OCI-LY7 (cell line): ENCODE measurements around the gene RFESD. TPM values are rescaled to one million over a fixed set of nuclear protein-coding genes. Genes with fewer than 3 reads are reported as not detected.

Experiments used
- BruUV-seq: library from RNA; stranded (reverse); fragments of 400-500 nt; replicated peaks from 2 replicates; lab custom pipeline; 2021; lab: Mats Ljungman, UMichigan
- CTCF ChIA-PET: fragments of 300-600 bp; sonication (Branson Sonifier 250); formaldehyde crosslinking; loops from one replicate; lab custom pipeline; 2022; ENCODE audit warnings: antibody characterized with exemption; ENCODE audit not compliant: unreplicated experiment; lab: Charles Lee
- POLR2A ChIA-PET: fragments of 300-600 bp; sonication (Branson Sonifier 250); formaldehyde crosslinking; loops from one replicate; lab custom pipeline; 2022; ENCODE audit warnings: antibody characterized with exemption; lab: Charles Lee
- DNase-seq: peaks from one replicate; pipeline ENCODE4 v3.0.0-alpha.2; 2015; ENCODE audit warnings: low spot score
- H2AFZ ChIP-seq: fragments of 200-600 bp; sonication (generic), shearing (Covaris generic); 2 replicates; pipeline ENCODE4 v1.6.1; 2014; ENCODE audit warnings: mild to moderate bottlenecking, antibody characterized with exemption, low read length, moderate library complexity
- H3K27ac ChIP-seq: fragments of 200-600 bp; sonication (generic); 2 replicates; pipeline ENCODE4 v1.5.1; 2014; ENCODE audit warnings: mixed run types, low read depth, mild to moderate bottlenecking, moderate library complexity, low read length, inconsistent platforms; ENCODE audit not compliant: poor library complexity, severe bottlenecking
- H3K36me3 ChIP-seq: fragments of 200-600 bp; sonication (generic); 2 replicates; pipeline ENCODE4 v1.6.1; 2014; ENCODE audit warnings: mild to moderate bottlenecking, antibody characterized with exemption, low read length, moderate library complexity, mixed read lengths; ENCODE audit not compliant: insufficient read depth
- H3K4me1 ChIP-seq: fragments of 200-600 bp; sonication (generic); 2 replicates; pipeline ENCODE4 v1.5.1; 2014; ENCODE audit warnings: mild to moderate bottlenecking, low read length; ENCODE audit not compliant: insufficient read depth, poor library complexity, severe bottlenecking
- H3K4me2 ChIP-seq: fragments of 200-600 bp; sonication (generic); 2 replicates; pipeline ENCODE4 v1.6.1; 2014; ENCODE audit warnings: mild to moderate bottlenecking, low read length
- H3K4me3 ChIP-seq: fragments of 200-600 bp; sonication (generic); 2 replicates; pipeline ENCODE4 v1.5.1; 2014; ENCODE audit warnings: mild to moderate bottlenecking, low read depth, low read length; ENCODE audit not compliant: poor library complexity, severe bottlenecking
- H3K79me2 ChIP-seq: fragments of 200-600 bp; sonication (generic); 2 replicates; pipeline ENCODE4 v1.6.1; 2016; ENCODE audit warnings: low read depth, mild to moderate bottlenecking, low read length, moderate library complexity, mixed read lengths; ENCODE audit not compliant: insufficient read depth
- H3K9me2 ChIP-seq: fragments of 200-600 bp; sonication (generic); 2 replicates; pipeline ENCODE4 v1.6.1; 2016; ENCODE audit warnings: mild to moderate bottlenecking, low read length, mixed read lengths; ENCODE audit not compliant: insufficient read depth
- H3K9me3 ChIP-seq: fragments of 200-600 bp; sonication (generic); 2 replicates; pipeline ENCODE4 v1.6.1; 2014; ENCODE audit warnings: mild to moderate bottlenecking, mixed run types, low read length, mixed read lengths
- H4K20me1 ChIP-seq: fragments of 200-600 bp; sonication (generic); 2 replicates; pipeline ENCODE4 v1.6.1; 2014; ENCODE audit warnings: mild to moderate bottlenecking, antibody characterized with exemption, low read length, moderate library complexity, mixed read lengths; ENCODE audit not compliant: insufficient read depth
- EZH2phosphoT487 ChIP-seq: fragments of 200-600 bp; sonication (generic); IDR thresholded peaks from 2 replicates; pipeline ENCODE4 v1.6.1; 2018; ENCODE audit warnings: low read depth, borderline replicate concordance, mild to moderate bottlenecking, mixed run types, antibody characterized with exemption, low read length, moderate library complexity, mixed read lengths
- intact Hi-C: fragments of 100-400 bp; cut with micrococcal nuclease; formaldehyde crosslinking; loops from one replicate; pipeline ENCODE4 v1.10.0; 2022; ENCODE audit not compliant: unreplicated experiment
- total RNA-seq, 2 experiments: library from RNA; depleted of rRNA in 1 of 2; stranded (reverse); fragments of >200 nt in 1 of 2; shearing (Covaris generic) in 1 of 2; gene quantifications; 2 replicates each; pipeline ENCODE4 v1.2.3, GENCODE V29; 2014 to 2022
- TF ChIP-seq, protein P1 (sequence below): fragments of 200-600 bp; sonication (generic); conservative IDR thresholded peaks from 2 replicates; pipeline ENCODE4 v1.5.1; 2014; ENCODE audit warnings: mild to moderate bottlenecking, antibody characterized with exemption, low read length, moderate library complexity, mixed read lengths

The RFESD gene
- total RNA-seq, 2 experiments from 2014 or later: 7.6 TPM

DNA sequence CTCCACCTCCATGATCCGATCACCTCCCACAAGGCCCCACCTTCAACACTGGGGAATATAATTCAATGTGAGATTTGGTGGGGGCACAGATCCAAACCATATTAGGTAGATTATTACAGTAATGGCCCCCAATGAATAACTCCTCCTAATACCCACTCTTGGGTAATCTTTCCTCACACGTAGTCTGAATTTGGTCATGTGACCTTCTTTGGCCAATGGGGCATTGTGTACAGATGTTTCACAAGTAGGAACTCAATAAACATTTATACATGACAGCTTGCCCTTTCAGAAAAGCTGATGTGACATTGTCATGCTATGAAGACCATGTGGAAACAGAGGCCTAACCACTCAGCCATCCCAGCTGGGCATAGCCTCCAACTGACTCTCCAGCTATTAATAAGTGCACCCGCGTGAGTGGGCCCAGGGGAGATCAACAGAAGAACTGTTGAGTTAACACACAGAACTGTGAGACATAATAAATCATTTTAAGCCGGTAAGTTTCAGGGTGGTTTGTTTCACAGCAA lies 16.1 kb upstream of the RFESD start:
- no TSS peak for BruUV-seq
- Histone ChIP-seq H2AFZ (no peak overlapping the region), H3K9me2 (no peaks in the 10 kb centered on the region), H3K4me3 (no peak overlapping the region), H3K36me3 (no peaks in the 10 kb centered on the region; the same call in 1 of the 2 replicates), H4K20me1 (no peaks in the 10 kb centered on the region), H3K27ac (no peak overlapping the region), H3K9me3 (no peaks in the 10 kb centered on the region), H3K4me2 (no peak overlapping the region), H3K4me1 (peaks cover 11% of the 10 kb centered on the region), H3K79me2 (no peaks in the 10 kb centered on the region)
- TF ChIP-seq, protein P1, sequence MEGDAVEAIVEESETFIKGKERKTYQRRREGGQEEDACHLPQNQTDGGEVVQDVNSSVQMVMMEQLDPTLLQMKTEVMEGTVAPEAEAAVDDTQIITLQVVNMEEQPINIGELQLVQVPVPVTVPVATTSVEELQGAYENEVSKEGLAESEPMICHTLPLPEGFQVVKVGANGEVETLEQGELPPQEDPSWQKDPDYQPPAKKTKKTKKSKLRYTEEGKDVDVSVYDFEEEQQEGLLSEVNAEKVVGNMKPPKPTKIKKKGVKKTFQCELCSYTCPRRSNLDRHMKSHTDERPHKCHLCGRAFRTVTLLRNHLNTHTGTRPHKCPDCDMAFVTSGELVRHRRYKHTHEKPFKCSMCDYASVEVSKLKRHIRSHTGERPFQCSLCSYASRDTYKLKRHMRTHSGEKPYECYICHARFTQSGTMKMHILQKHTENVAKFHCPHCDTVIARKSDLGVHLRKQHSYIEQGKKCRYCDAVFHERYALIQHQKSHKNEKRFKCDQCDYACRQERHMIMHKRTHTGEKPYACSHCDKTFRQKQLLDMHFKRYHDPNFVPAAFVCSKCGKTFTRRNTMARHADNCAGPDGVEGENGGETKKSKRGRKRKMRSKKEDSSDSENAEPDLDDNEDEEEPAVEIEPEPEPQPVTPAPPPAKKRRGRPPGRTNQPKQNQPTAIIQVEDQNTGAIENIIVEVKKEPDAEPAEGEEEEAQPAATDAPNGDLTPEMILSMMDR: no peak
- TF ChIP-seq EZH2phosphoT487: no peak
- intact Hi-C loops: no loop called here
- CTCF ChIA-PET: no interaction called here
- no peak for DNase-seq
- POLR2A ChIA-PET: interaction anchor here (1.8 to 2.2 kb wide), 3 partner anchors 8 to 17 kb away, joined by 5 to 10 read pairs (median 8); partner anchors contain the start of gene RFESD

DNA sequence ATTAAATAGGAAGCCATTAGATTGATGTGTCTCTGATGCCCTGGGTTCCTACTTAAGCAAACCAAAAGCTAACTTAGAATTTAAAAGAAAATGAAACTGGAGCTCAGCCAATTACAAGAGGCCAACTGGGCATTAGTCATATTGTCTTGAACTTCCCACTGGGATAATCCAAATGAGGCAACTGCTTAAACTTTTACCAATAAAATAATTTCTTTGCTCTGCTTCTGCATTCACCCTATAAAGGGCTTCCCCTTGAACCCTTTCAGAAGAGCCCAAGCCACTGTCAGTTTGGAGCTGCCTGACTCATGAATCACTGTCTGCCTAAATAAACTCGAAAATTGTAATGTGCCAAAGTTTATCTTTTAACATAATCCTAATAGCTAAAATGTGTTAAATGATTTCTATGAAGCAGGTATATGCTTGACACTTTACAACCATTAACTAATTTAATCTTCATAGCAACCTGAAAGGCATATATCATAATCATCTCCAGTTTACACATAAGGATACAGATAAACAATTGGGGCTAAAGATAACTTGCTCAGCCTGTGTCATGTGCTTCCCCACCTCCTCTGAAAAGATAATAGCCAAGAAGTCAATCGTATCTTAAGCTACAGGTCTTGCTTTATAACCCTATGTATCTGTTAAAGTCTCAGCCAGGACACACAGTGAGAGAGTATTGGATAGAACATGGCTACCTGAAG lies 15.2 kb upstream of the RFESD start:
- no peak overlapping the region for H3K4me3 ChIP-seq
- intact Hi-C loops: no loop called here
- 0 out of 2 replicates have a peak overlapping the region, but pooled peaks have one; percentile 43 for H3K4me2 ChIP-seq
- H3K79me2 ChIP-seq: no peaks in the 10 kb centered on the region
- no peak for DNase-seq
- no peaks in the 10 kb centered on the region for H4K20me1 ChIP-seq
- H3K36me3 ChIP-seq: no peaks in the 10 kb centered on the region; the same call in 1 of the 2 replicates
- no peaks in the 10 kb centered on the region for H3K9me2 ChIP-seq
- BruUV-seq: no TSS peak
- no peak overlapping the region for H3K27ac ChIP-seq
- ChIA-PET POLR2A (interaction anchor here (0.7 to 2.2 kb wide), 6 partner anchors 9 to 269 kb away, joined by 3 to 10 read pairs (median 4); partner anchors contain the start of gene RFESD), CTCF (no interaction called here)
- TF ChIP-seq EZH2phosphoT487: no peak
- TF ChIP-seq, protein P1: no peak
- H2AFZ ChIP-seq: peak overlapping the region; percentile 99
- H3K4me1 ChIP-seq: peaks cover 11% of the 10 kb centered on the region
- H3K9me3 ChIP-seq: no peaks in the 10 kb centered on the region
